NCI-H1105 (cell line): ENCODE measurements around the gene MTAP.

Source experiments
- DNase-seq: peaks from one replicate; lab custom pipeline; 2025; lab: John Stamatoyannopoulos, UW

The MTAP gene

DNA sequence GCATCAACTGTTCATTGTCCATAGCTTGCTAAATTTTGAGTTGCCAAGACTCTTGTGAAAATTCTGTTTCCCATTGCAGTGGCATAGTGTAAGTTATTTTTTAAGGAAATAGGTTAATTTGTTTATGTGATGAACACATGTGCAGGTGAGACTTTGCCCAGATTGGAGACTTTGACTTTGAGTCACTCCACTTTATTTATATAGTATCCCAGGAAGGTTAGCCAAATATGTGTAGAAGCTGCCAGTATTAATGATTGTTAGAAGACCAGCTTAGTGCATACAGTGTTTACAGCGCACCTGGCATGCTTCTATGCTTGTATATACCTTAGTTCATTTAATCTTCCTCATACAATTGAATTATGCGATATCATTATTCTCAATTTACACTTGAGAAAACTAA is 51.0 kb downstream of the MTAP start:
- no peak for DNase-seq

DNA sequence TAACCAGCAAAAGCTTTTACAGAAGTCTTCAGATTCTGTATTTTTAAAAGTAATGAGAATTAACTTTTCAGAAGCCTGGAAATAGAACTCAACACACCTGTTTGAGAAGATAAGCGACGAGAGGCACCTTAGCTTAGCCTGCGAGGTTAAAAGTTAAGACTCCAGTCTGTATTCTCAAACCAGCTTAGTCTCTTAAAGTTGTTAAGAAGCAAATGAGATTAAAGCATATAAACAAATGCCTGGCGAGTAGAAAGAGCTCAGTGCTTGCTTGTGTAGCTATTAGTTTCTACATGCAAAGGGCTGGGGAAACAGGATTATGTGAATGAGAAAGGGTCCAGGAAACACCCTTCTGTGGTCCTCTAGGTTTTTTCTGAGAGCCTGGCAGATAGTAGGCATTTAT is 51.7 kb downstream of the MTAP start:
- DNase-seq: no peak

DNA sequence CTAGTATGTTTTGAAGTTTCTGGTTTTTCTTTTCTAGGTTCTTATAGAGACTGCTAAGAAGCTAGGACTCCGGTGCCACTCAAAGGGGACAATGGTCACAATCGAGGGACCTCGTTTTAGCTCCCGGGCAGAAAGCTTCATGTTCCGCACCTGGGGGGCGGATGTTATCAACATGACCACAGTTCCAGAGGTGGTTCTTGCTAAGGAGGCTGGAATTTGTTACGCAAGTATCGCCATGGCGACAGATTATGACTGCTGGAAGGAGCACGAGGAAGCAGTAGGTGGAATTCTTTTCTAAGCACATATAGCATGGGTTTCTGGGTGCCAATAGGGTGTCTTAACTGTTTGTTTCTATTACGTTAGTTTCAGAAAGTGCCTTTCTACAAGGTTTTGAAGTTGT is 52.2 kb downstream of the MTAP start:
- DNase-seq: no peak

DNA sequence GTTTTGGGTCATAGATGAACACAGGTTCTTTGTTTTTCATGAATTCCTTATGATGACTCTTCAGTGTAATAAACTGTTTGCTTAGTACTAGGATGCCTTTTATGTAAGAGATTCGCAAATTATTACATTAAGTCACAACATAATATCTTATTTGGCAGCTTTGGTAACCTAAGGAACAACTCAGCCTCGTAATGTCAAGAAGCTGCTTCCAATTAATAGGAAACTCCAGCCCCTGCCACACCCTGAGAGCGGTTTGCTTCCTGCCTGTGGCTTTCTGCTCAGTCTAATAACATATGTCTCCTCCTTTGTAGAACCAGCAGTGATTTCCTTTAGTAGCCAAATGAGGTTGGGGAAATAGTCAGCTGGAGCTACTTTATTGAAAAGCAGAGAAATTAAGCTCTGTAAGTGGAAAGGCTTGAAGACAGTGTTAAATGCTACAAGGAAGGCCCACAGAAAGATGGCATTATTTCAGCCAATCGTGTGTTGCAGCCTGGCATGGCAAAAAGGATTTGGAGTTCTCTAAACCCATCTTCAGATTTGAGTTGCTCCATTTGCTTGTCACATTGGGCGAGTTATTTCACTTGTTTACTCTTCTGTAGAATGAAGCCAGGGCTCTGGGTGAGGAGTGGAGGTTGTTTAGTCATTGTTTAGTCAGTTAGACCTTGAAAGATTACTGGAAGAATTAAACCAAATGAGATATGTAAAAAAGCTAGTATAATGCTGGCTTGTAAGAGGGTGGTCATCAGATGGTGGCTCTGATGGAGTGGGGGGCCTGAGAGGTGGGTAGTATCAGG is 54.1 kb downstream of the MTAP start:
- DNase-seq: no peak

DNA sequence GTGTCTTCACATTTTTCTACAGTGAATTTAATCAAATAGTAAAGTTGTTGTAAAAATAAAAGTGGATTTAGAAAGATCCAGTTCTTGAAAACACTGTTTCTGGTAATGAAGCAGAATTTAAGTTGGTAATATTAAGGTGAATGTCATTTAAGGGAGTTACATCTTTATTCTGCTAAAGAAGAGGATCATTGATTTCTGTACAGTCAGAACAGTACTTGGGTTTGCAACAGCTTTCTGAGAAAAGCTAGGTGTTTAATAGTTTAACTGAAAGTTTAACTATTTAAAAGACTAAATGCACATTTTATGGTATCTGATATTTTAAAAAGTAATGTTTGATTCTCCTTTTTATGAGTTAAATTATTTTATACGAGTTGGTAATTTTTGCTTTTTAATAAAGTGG is 60.4 kb downstream of the MTAP start:
- DNase-seq: no peak

DNA sequence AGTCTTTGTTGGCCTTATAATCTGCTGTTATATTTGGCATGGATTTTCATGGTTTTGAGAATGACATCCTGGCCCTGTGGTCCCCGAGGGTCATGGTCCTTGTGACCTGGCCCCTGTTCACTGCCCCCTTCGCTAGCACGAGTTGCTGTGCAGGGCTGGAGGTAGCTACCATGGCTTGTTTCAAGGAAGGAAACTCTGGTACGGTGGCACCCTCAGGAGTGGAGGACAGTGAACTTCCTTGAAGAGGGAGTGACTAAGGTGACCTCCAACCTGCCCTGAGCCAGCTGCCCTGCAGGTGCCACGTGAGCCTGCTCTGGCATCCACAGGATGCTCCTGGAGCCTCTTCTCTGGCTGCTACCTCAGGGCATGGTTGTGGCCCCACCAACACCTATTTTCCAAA is 62.1 kb downstream of the MTAP start:
- DNase-seq: no peak

DNA sequence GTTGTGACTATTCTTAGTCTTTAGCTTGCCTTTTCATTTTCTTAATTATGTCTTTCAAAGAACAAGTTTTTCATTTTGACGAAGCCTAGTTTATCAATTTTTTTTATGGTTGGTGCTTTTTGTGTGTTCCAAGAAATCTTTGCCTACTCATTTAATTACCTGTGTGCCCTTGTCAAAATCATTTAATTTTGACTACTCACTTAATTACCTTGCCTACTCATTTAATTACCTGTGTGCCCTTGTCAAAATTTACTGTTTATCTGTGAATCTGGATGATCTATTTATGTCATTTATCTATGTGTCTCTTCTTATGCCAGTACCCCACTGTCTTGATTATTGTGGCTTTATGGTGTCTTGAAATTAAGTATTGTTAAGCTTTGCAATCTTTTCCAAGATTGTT is 63.9 kb downstream of the MTAP start:
- no peak for DNase-seq

DNA sequence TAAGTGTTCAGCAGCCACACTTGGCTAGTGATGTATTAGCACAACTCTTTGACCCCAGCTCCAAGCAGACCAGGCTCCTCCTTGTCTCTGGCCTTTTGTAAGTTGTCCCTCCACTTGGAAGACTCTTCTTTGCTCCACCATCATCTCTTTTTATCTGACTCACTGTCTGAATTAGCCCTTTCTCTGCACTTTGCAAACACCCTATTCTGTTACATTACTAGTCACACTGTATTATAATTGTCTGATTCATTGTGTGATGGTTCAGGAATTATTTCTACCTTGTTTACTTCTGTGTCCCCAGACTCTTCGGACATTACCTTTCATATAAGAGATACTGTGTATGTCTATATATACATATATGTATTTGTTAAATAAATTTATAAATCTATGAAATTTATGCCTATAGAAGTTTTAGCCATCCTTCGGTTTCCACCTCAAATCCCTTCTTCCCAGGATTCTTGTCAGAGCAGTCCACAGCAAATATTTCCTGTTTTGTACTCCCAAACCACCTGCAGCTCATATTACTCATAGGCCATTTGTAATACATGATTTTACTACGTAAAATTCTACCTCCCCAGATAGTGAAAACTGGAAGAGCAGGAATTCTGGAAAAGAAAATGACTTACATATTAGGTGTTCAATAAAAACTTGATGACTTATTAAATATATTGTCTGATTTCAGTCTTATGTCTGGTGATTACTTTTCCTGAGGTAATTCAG is 69.0 kb downstream of the MTAP start:
- no peak for DNase-seq

DNA sequence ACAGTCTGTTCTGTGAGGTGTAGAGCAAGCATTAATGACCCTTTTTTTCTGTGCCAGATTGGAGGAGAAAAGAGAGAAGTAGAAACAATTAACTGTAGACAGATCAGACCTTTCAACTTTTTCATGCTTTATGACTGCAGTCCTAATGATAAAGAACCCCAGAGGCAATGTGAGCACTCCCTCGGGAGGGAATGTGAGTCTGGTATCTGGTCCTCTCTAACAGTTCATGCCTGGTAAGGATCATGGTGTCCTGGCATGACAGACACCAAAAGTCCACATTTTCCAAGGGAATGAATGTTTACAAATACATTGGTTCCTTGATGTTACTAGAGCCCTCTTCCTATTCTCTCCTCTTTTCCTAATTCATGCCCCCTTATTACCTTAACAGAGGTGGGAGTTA is 70.3 kb downstream of the MTAP start:
- DNase-seq: no peak

DNA sequence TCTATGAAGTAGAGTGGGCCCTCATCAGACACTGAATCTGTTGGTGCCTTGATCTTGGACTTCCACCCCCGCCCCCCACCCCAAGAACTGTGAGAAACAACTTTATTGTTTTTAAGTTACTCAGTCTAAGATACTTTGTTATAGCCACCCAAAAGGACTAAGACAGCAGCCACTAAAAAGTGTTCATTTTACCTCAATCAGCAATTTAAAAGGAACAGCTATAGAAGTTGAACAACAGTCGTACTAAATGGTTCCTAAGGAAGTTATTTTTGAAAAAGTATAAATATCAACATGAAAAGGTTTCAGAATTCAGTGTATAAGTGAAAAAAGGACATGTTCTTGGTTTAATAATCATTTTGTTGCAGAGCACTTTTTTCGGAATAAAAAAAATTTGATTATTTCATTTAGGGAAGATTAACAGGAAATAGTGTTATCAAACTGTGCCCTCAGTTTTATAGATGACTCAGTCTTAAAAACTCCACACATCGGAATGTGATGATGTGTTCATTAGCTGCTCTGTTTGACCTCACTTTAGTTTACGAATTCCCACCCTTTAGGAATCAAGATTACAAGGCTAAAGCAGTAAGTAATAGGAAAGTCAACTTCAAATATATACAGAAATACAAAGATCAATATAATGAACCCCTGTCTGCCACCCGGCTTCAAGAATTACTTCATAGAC is 71.2 kb downstream of the MTAP start:
- no peak for DNase-seq

DNA sequence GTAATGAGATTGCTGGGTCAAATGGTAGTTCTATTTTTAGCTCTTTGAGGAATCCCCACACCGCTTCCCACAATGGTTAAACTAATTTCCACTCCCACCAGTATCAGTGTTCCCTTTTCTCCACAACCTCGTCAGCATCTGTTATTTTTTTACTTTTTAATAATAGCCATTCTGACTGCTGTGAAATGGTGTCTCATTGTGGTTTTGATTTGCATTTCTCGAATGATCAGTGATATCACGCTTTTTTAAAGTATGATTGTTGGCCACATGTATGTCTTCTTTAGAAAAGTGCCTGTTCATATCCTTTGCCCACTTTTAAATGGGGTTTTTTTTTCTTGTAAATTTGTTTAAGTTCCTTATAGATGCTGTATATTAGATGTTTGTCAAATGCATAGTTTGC is 73.5 kb downstream of the MTAP start:
- no peak for DNase-seq

DNA sequence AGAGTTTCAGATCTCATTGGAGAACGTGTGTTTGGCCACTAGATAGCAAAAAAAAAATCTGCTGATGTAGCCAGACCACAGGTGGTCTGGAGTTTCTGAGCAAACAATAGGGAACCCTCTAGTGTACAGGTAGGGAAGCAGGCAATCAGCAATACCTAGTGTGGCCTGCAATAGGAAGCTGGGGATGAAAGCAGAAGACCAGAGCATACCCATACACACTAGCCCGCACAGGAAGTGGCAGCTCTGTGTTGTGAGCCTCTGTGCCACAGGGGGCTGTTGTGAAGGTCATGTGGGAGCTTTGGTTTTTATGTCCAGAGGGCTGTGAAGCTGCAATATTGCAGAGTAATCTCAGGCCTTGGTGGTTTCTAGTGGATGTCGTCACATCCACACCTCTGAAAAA is 81.2 kb downstream of the MTAP start:
- no peak for DNase-seq

DNA sequence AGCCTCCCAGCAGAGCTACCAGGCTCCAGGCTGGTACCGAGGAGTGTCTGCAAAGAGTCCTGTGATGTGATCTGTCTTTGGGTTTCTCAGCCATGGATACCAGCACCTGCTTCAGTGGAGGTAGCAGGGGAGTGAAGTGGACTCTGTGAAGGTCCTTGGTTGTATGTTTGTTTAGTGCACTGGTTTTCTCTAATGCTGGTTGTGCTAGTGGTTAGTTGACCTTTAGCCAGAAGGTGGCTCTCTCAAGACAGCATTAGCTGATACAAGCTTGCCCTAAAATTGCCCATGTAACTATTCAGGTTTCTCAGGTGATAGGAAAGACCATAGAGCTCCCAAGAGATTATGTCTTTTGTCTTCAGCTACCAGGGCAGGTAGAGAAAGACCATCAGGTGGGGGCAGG is 87.2 kb downstream of the MTAP start:
- no peak for DNase-seq

DNA sequence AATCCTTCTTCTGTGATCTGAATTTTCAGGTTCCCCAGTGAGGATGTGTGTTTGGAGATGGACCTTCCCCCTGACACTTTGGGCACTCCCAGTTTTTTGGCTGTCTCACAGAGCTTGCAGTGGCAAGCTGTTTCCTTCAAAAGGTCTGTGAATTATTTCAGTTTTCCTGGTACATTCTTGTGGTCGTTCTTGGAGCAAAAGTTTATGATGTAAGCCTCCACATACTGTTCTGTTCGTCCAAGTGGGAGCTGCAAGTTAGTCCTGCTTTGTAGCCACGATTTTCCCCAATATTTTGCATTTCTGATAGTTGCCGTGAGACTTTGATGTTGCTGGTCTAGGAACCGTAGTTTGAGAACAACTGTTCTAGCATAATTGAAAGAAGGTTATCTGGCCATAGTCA is 88.3 kb downstream of the MTAP start:
- DNase-seq: no peak

DNA sequence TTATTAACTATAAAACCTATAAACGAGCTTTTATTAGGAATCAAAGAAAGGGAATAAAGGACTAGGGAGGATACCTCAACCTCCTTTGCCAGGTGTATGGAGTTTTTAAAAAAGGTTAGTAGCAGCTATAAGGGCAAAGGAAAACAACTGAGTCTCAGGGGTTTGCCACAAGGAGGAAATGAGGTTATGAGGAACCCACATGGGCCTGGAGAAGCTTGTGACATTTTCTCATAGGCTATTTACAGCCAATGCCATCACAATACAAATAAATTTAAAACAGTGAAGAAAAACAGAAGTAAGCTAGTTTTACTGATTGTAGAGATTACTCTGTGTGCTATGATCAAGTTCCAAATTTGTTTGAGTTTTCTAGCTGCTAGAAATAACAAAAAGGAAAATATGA is 99.1 kb downstream of the MTAP start:
- no peak for DNase-seq

DNA sequence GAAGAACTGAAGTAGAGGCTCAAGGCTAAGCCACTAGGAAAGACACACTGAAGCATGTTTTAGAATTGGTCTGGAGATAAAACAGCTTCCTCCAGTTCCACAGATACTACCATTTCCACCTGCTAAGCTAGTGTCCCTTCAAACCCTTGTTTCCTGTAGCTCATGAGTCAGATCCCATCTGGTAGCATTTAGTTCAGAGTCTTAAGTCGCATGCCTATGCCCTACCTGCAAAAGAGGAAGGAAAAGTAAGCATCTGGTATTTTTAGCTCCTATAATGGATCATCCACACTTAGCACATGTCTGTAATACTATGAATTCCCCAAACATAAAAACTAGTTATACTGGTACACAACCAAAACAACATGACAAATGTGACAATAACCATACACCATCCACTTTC is 99.7 kb downstream of the MTAP start:
- DNase-seq: no peak

DNA sequence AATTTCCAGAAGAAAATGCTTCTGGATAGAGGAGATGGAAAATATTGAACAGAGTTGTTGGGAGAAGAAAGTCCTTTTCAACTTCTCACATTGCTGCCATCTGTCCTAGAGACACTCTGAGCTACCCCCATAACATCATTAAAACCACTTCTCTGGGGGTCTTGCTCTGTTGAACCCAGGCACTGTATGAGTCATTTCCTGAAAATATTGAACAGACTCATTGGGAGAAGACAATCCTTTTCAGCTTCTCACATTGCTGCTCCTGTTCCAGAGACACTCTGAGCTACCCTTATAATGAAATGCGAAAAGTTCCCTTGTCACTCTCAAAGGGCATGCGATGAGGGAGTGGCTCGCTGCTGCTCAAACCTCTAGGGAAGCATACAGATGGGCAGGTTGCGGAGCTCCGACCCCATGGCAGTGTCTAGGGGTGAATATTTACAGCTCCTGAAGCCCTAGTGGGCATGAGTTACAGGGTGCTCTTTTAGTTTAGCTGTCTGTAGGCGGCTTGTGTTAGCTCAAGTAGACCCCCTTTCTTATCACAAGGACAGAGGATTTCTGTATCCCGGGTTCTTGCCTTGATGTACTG is 101.0 kb downstream of the MTAP start:
- DNase-seq: no peak

DNA sequence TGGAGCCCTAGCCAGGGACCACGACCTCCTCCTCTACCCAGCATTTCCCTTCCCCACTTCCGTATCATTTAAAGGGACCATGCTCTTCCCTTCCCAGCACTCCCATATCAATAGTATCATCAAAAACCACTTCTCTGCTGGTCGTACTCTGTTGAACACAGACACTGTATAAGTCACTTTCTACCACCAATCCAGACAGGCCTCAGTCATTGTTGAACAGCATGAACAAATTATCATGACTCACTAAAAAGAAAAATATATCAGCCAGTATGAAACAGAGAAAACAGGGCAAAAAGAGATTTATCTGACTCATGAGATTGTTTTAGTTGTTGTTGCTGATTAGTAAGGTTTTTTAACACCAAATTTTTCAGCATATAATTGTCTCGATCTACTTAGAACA is 101.9 kb downstream of the MTAP start:
- no peak for DNase-seq

DNA sequence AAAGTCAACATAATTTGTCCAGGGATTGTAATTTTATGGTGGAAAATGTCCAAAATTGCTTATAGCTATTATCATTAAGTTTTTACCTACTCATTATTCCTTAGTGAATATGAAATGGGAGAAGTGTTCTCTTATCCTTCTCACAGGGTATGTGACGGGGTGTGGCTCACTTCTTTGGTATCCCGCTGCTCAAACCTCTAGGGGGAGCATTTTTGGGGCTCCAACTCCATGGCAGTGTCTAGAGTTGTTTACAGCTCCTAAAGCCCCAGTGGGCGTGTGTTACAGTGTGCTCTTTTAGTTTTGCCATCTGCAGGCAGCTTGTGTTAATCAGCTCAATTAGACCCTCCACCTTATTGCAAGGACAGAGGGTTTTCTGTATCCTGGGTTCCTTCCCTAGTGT is 102.3 kb downstream of the MTAP start:
- DNase-seq: no peak

DNA sequence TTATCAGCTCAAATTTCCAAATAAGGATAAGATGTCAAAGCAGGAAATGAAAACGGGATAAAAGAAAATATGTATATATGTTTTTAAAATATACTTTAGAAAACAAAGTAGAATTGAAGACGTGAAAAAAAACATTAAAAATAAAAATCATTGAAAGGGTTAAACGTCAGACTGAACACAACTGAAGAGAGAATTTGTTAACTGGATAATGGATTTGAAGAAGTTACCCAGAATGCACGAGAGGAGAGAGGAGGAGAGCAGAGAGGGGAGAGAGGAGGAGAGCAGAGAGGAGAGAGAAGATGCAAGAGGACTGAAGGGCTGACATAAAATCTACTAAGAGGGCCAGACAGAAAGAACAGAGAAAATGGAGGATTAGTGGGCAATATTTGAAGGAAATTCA is 103.8 kb downstream of the MTAP start:
- no peak for DNase-seq

DNA sequence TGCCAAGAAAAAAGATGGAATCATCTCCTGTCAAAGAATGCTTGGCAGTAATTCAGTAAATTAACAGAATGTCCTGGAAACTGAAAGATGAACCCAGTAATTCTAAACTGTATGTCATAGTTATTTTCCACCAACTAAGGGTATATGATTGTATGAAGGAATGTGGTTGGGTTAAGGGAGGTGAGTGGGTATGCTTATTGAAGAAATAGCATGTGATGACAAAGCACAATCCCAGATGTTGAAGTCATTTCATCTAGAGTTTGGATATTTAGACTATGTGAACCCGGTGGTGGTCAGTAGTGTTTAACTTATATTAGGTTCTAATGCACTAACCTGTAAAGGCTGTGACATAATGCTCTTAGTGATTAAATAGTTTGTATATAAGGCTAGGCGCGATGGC is 104.4 kb downstream of the MTAP start:
- DNase-seq: no peak

DNA sequence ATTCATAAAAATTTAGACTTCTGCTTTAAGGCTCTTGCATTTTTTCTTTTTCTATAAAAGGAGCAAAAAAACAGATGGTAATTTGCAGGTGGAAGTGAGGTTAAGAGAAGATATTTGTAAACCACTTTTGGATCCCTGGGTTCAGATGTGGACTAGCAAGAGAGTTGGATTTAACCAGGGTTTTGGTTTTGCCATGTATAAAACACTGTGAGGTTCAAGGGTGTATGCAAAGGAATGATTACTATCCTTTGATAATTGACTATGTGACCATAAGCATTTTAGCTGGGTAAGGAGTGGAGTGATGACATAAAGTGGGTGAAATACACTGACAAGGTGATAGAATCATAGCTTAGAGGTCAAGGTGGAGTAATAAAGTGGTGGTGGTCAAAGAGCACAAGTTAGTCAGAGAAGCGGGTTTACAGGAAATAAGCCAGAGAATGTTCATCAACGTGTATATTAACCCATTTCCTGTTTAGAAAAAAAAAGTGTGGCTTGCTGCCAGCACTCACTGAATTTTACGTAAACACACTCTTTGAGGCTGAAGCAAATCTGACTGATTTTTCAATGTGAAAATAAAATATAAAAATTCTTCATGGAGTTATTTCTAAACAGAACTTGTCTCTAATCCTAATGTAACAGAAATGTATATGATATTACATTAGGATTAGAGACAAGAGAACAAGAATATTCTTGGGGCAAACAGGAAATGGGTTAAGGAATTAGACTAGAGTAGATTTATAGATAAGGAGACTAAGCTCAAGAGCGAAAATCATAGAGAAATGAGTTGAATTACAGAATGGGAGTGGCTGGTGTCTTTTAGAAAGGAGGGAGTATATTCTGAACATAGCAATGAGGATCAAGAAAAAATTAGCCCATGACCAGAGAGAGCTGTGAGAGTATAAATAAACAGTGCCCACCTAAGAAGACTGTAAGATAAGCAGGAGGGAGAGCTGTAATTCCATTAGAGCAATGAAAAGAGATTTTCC is 117.2 kb downstream of the MTAP start:
- no peak for DNase-seq
